A549 treated with GW870086 at 1 μM for 4 hours (cell line): ENCODE measurements around the gene MSMB. TPM values are rescaled to one million over a fixed set of nuclear protein-coding genes. Genes with fewer than 3 reads are reported as not detected.

Experiments used
- total RNA-seq: library from RNA; stranded (reverse); fragments of 200-300 nt; extraction: Qiagen RNA extraction; gene quantifications from 5 replicates; pipeline ENCODE4 v1.2.3, GENCODE V29; 2022; ENCODE audit warnings: low read depth

MSMB gene, protein sequence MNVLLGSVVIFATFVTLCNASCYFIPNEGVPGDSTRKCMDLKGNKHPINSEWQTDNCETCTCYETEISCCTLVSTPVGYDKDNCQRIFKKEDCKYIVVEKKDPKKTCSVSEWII
- 0.51 TPM in 1 of 5 replicates, not detected in the others for total RNA-seq

DNA sequence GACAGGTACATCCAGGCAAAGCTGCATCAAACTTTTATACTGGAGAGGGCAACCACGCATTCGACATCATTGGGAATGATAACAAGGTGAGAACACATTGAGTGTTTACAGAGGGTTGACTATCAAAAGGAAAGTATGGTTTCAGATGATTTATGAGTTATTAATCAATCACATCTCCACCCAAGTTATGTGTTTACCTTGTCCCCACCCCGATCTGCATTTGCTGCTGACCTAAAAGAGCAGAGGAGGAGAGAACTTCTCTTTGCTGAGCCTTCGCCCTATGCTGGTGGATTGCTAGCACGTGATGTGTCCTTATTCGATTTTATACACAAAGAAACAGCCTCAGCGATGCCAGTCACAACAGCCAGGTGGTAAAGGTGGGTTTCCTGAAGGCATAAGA, at the start of gene MSMB:
TSS of gene MSMB (minus strand) at position 9 of the 400 bp plus-strand sequence. CDS start 32 bp downstream, outside the sequence.

DNA sequence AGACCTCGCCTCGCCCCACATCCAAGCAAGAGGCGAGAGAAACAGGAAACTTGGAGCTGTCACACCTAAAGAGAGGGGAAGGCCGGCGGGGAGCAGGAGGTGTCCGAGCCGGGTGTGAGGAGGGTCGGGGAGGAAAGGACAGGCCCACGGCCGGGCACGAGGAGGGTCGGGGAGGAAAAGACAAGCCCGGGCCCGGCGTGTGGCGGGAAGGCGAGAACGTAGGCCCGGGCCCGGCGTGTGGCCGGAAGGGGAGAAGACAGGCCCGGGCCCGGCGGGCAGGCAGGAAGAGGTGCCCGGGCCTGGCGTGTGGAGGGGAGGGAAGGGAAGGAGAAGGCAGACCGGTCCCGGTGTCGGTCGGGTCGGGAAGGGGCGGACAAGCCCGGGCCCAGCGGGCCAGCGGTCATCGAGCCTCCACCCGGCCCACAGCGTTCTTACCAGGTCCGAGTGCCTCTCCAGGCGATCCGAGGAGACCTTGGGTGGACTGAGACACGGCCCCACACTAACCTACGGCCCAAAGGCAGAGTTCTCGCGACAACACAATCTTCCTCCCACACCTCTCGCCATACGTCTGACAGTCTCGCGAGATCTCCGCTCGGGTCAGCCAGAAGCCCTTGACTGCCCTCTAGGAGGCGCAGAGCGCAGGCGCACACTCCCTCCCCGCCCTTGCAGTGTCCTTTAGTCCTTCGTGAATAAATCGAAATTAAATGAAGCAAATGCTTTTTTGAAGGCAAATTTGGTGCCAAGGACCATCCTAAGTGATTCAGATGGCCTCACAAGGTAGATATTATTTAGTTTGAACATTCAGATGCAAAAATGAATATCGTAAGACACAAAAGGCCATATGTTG, 15.8 kb downstream of the MSMB start, which contains the start of gene NCOA4:
TSS of gene NCOA4 (minus strand) at position 533 of the 847 bp plus-strand sequence. CDS start 13,943 bp downstream, outside the sequence.

Other genes with a start within 250 kb of the MSMB start
- gene AGAP4, start 198.8 kb downstream of the MSMB start, total RNA-seq: 4.5 to 10.7 TPM (median 9.0 TPM) in 5 replicates
- 153 to 158 TPM (median 156 TPM) in 5 replicates for gene TIMM23, start 73.8 kb downstream of the MSMB start, total RNA-seq
- gene NCOA4, start 15.6 kb downstream of the MSMB start, total RNA-seq: 82.0 to 99.3 TPM (median 91.1 TPM) in 5 replicates
- gene ANTXRL, start 240.7 kb upstream of the MSMB start, total RNA-seq: 0.10 to 0.27 TPM (median 0.20 TPM) in 4 of 5 replicates, not detected in the other